AG04450 (cell line): Measurements from ENCODE around the gene ABHD14A. TPM values are rescaled to one million over a fixed set of nuclear protein-coding genes. Genes with fewer than 3 reads are reported as not detected.

Source experiments
- CTCF ChIA-PET: fragments of 300-600, 350-600 bp; formaldehyde crosslinking; extraction: SDS; loops from one replicate; lab custom pipeline; 2022; ENCODE audit warnings: antibody characterized with exemption, inconsistent platforms; lab: Charles Lee
- POLR2A ChIA-PET: fragments of 350-600 bp; formaldehyde crosslinking; extraction: SDS; loops from one replicate; lab custom pipeline; 2021; ENCODE audit warnings: antibody characterized with exemption, inconsistent platforms; lab: Yijun Ruan, JAX
- DNase-seq: peaks from one replicate; pipeline ENCODE4 v3.0.0-alpha.2; 2011; ENCODE audit warnings: low read depth, low spot score
- H3K27ac ChIP-seq: one replicate; pipeline ENCODE4 v1.5.1; 2012; ENCODE audit warnings: low read depth, low read length, control low read depth
- H3K27me3 ChIP-seq: one replicate; pipeline ENCODE4 v1.6.0; 2012; ENCODE audit warnings: low read length; ENCODE audit not compliant: control insufficient read depth, insufficient read depth
- H3K4me3 ChIP-seq: 2 replicates; pipeline ENCODE4 v1.5.1; 2011; ENCODE audit warnings: mild to moderate bottlenecking, low read depth, low read length, control low read depth
- H3K9me3 ChIP-seq: 2 replicates; pipeline ENCODE4 v1.5.1; 2012; ENCODE audit warnings: low read length; ENCODE audit not compliant: control insufficient read depth, insufficient read depth
- CTCF ChIP-seq: IDR thresholded peaks from 2 replicates; pipeline ENCODE4 v1.5.1; 2011; ENCODE audit warnings: low read depth, low read length, control low read depth, inconsistent platforms
- polyA plus RNA-seq: library from polyadenylated mRNA; depleted of rRNA; stranded (reverse); fragments of >200 nt; gene quantifications from 2 replicates; pipeline ENCODE4 v1.2.3, GENCODE V29; 2011

The ABHD14A gene
- polyA plus RNA-seq, 1 experiment = 8.2 TPM

- Histone ChIP-seq H3K4me3 (peak overlapping the region; percentile 66), H3K9me3 (no peaks in the 10 kb centered on the region), H3K27ac (peak overlapping the region; percentile 61), H3K27me3 (no peaks in the 10 kb centered on the region)
- TF ChIP-seq CTCF = no peak
- CTCF ChIA-PET = interaction anchor here (1.2 to 3.6 kb wide), 2 partner anchors 15 to 26 kb away, joined by 3 to 24 read pairs; partner anchors contain the start of genes ACY1, PARP3 and RRP9
- POLR2A ChIA-PET = interaction anchor here (0.9 to 1.8 kb wide), 3 partner anchors 15 to 26 kb away, joined by 3 to 5 read pairs (median 4); partner anchors contain the start of genes ACY1 and PARP3
- no peak for DNase-seq
Measured at GRCh38 chr3:51968170-51968775, 6.6 kb upstream of the ABHD14A start.

- no peak for TF ChIP-seq CTCF
- Histone ChIP-seq H3K9me3 (no peaks in the 10 kb centered on the region; the same call in 1 of the 2 replicates), H3K27me3 (no peaks in the 10 kb centered on the region), H3K4me3 (peak overlapping the region; percentile 66; the same call in 1 of the 2 replicates), H3K27ac (no peak overlapping the region)
- DNase-seq = no peak
- CTCF ChIA-PET = interaction anchor here (1.1 to 2.3 kb wide), 4 partner anchors 12 to 28 kb away, joined by 3 to 12 read pairs (median 4); partner anchors contain the start of genes ACY1 and RRP9
- POLR2A ChIA-PET = interaction anchor here (0.9 to 1.8 kb wide), 2 partner anchors 14 to 26 kb away, joined by 4 to 5 read pairs; partner anchors contain the start of genes ACY1 and PARP3
Measured at GRCh38 chr3:51968883-51969678, 5.8 kb upstream of the ABHD14A start.

GRCh38 chr3:51969841-51970240 is 5.0 kb upstream of the ABHD14A start:
- DNase-seq = no peak
- no peaks in the 10 kb centered on the region for H3K27me3 ChIP-seq
- TF ChIP-seq CTCF = no peak
- H3K9me3 ChIP-seq = peaks cover 3% of the 10 kb centered on the region; the same call in 1 of the 2 replicates
- H3K27ac ChIP-seq = no peak overlapping the region
- ChIA-PET CTCF (interaction anchor here (1.1 to 2.3 kb wide), 3 partner anchors 13 to 28 kb away, joined by 3 to 12 read pairs (median 5); partner anchors contain the start of gene RRP9), POLR2A (no interaction called here)
- H3K4me3 ChIP-seq = no peak overlapping the region

GRCh38 chr3:51970606-51971300 is 4.1 kb upstream of the ABHD14A start:
- Histone ChIP-seq H3K4me3 (no peak overlapping the region), H3K27ac (no peak overlapping the region), H3K27me3 (no peaks in the 10 kb centered on the region), H3K9me3 (peaks cover 3% of the 10 kb centered on the region; the same call in 1 of the 2 replicates)
- POLR2A ChIA-PET = no interaction called here
- DNase-seq = no peak
- CTCF ChIA-PET = interaction anchor here (2.3 kb wide), 1 partner anchor 29 kb away, joined by 12 read pairs; the partner anchor contains the start of gene RRP9
- TF ChIP-seq CTCF = no peak
